OCI-LY7 (cell line): ENCODE data around the gene GSN. TPM values are rescaled to one million over a fixed set of nuclear protein-coding genes. Genes with fewer than 3 reads are reported as not detected.

ENCODE experiments used
- BruUV-seq: library from RNA; stranded (reverse); fragments of 400-500 nt; replicated peaks from 2 replicates; lab custom pipeline; 2021; lab: Mats Ljungman, UMichigan
- CTCF ChIA-PET: fragments of 300-600 bp; sonication (Branson Sonifier 250); formaldehyde crosslinking; loops from one replicate; lab custom pipeline; 2022; ENCODE audit warnings: antibody characterized with exemption; ENCODE audit not compliant: unreplicated experiment; lab: Charles Lee
- POLR2A ChIA-PET: fragments of 300-600 bp; sonication (Branson Sonifier 250); formaldehyde crosslinking; loops from one replicate; lab custom pipeline; 2022; ENCODE audit warnings: antibody characterized with exemption; lab: Charles Lee
- DNase-seq: peaks from one replicate; pipeline ENCODE4 v3.0.0-alpha.2; 2015; ENCODE audit warnings: low spot score
- H2AFZ ChIP-seq: fragments of 200-600 bp; sonication (generic), shearing (Covaris generic); 2 replicates; pipeline ENCODE4 v1.6.1; 2014; ENCODE audit warnings: mild to moderate bottlenecking, antibody characterized with exemption, low read length, moderate library complexity
- H3K27ac ChIP-seq: fragments of 200-600 bp; sonication (generic); 2 replicates; pipeline ENCODE4 v1.5.1; 2014; ENCODE audit warnings: mixed run types, low read depth, mild to moderate bottlenecking, moderate library complexity, low read length, inconsistent platforms; ENCODE audit not compliant: poor library complexity, severe bottlenecking
- H3K36me3 ChIP-seq: fragments of 200-600 bp; sonication (generic); 2 replicates; pipeline ENCODE4 v1.6.1; 2014; ENCODE audit warnings: mild to moderate bottlenecking, antibody characterized with exemption, low read length, moderate library complexity, mixed read lengths; ENCODE audit not compliant: insufficient read depth
- H3K4me1 ChIP-seq: fragments of 200-600 bp; sonication (generic); 2 replicates; pipeline ENCODE4 v1.5.1; 2014; ENCODE audit warnings: mild to moderate bottlenecking, low read length; ENCODE audit not compliant: insufficient read depth, poor library complexity, severe bottlenecking
- H3K4me2 ChIP-seq: fragments of 200-600 bp; sonication (generic); 2 replicates; pipeline ENCODE4 v1.6.1; 2014; ENCODE audit warnings: mild to moderate bottlenecking, low read length
- H3K4me3 ChIP-seq: fragments of 200-600 bp; sonication (generic); 2 replicates; pipeline ENCODE4 v1.5.1; 2014; ENCODE audit warnings: mild to moderate bottlenecking, low read depth, low read length; ENCODE audit not compliant: poor library complexity, severe bottlenecking
- H3K79me2 ChIP-seq: fragments of 200-600 bp; sonication (generic); 2 replicates; pipeline ENCODE4 v1.6.1; 2016; ENCODE audit warnings: low read depth, mild to moderate bottlenecking, low read length, moderate library complexity, mixed read lengths; ENCODE audit not compliant: insufficient read depth
- H3K9me2 ChIP-seq: fragments of 200-600 bp; sonication (generic); 2 replicates; pipeline ENCODE4 v1.6.1; 2016; ENCODE audit warnings: mild to moderate bottlenecking, low read length, mixed read lengths; ENCODE audit not compliant: insufficient read depth
- H3K9me3 ChIP-seq: fragments of 200-600 bp; sonication (generic); 2 replicates; pipeline ENCODE4 v1.6.1; 2014; ENCODE audit warnings: mild to moderate bottlenecking, mixed run types, low read length, mixed read lengths
- H4K20me1 ChIP-seq: fragments of 200-600 bp; sonication (generic); 2 replicates; pipeline ENCODE4 v1.6.1; 2014; ENCODE audit warnings: mild to moderate bottlenecking, antibody characterized with exemption, low read length, moderate library complexity, mixed read lengths; ENCODE audit not compliant: insufficient read depth
- EZH2phosphoT487 ChIP-seq: fragments of 200-600 bp; sonication (generic); IDR thresholded peaks from 2 replicates; pipeline ENCODE4 v1.6.1; 2018; ENCODE audit warnings: low read depth, borderline replicate concordance, mild to moderate bottlenecking, mixed run types, antibody characterized with exemption, low read length, moderate library complexity, mixed read lengths
- intact Hi-C: fragments of 100-400 bp; cut with micrococcal nuclease; formaldehyde crosslinking; loops from one replicate; pipeline ENCODE4 v1.10.0; 2022; ENCODE audit not compliant: unreplicated experiment
- total RNA-seq, 2 experiments: library from RNA; depleted of rRNA in 1 of 2; stranded (reverse); fragments of >200 nt in 1 of 2; shearing (Covaris generic) in 1 of 2; gene quantifications; 2 replicates each; pipeline ENCODE4 v1.2.3, GENCODE V29; 2014 to 2022
- TF ChIP-seq, protein P1 (sequence below): fragments of 200-600 bp; sonication (generic); conservative IDR thresholded peaks from 2 replicates; pipeline ENCODE4 v1.5.1; 2014; ENCODE audit warnings: mild to moderate bottlenecking, antibody characterized with exemption, low read length, moderate library complexity, mixed read lengths

The GSN gene
- total RNA-seq, 2 experiments from 2014 or later = 13.4 to 16.3 TPM

GRCh38 chr9:121252104-121252851, 15.7 kb upstream of the GSN start:
- intact Hi-C loops = no loop called here
- Histone ChIP-seq H3K36me3 (no peaks in the 10 kb centered on the region; the same call in 1 of the 2 replicates), H3K79me2 (no peaks in the 10 kb centered on the region), H4K20me1 (no peaks in the 10 kb centered on the region), H3K4me2 (no peak overlapping the region), H3K4me3 (no peak overlapping the region), H3K9me2 (no peaks in the 10 kb centered on the region), H3K4me1 (no peaks in the 10 kb centered on the region), H2AFZ (no peak overlapping the region), H3K27ac (no peak overlapping the region), H3K9me3 (no peaks in the 10 kb centered on the region)
- ChIA-PET POLR2A (interaction anchor here (0.7 to 1.3 kb wide), 3 partner anchors 9 to 22 kb away, joined by 4 to 5 read pairs (median 4); no protein-coding TSS in a partner anchor), CTCF (no interaction called here)
- TF ChIP-seq, protein P1, sequence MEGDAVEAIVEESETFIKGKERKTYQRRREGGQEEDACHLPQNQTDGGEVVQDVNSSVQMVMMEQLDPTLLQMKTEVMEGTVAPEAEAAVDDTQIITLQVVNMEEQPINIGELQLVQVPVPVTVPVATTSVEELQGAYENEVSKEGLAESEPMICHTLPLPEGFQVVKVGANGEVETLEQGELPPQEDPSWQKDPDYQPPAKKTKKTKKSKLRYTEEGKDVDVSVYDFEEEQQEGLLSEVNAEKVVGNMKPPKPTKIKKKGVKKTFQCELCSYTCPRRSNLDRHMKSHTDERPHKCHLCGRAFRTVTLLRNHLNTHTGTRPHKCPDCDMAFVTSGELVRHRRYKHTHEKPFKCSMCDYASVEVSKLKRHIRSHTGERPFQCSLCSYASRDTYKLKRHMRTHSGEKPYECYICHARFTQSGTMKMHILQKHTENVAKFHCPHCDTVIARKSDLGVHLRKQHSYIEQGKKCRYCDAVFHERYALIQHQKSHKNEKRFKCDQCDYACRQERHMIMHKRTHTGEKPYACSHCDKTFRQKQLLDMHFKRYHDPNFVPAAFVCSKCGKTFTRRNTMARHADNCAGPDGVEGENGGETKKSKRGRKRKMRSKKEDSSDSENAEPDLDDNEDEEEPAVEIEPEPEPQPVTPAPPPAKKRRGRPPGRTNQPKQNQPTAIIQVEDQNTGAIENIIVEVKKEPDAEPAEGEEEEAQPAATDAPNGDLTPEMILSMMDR = no peak
- no peak for TF ChIP-seq EZH2phosphoT487
- no TSS peak for BruUV-seq
- DNase-seq = no peak

GRCh38 chr9:121253162-121253561, 14.8 kb upstream of the GSN start:
- H3K79me2 ChIP-seq = no peaks in the 10 kb centered on the region
- no peak for DNase-seq
- H3K4me1 ChIP-seq = no peaks in the 10 kb centered on the region
- H3K4me3 ChIP-seq = no peak overlapping the region
- H2AFZ ChIP-seq = no peak overlapping the region
- BruUV-seq = no TSS peak
- TF ChIP-seq, protein P1 = no peak
- no peak for TF ChIP-seq EZH2phosphoT487
- intact Hi-C loops = no loop called here
- no peaks in the 10 kb centered on the region; the same call in 1 of the 2 replicates for H3K36me3 ChIP-seq
- ChIA-PET POLR2A (interaction anchor here (0.8 kb wide), 1 partner anchor 21 kb away, joined by 4 read pairs; no protein-coding TSS in a partner anchor), CTCF (no interaction called here)
- no peaks in the 10 kb centered on the region for H4K20me1 ChIP-seq
- no peaks in the 10 kb centered on the region for H3K9me3 ChIP-seq
- no peak overlapping the region for H3K4me2 ChIP-seq
- no peak overlapping the region for H3K27ac ChIP-seq
- no peaks in the 10 kb centered on the region for H3K9me2 ChIP-seq
